HL-60 (cell line): Measurements from ENCODE around the gene GKN2.

Experiments used
- CTCF ChIP-seq: IDR thresholded peaks from one replicate; pipeline ENCODE4 v1.5.1; 2011; ENCODE audit warnings: low read length, control low read depth, inconsistent platforms; ENCODE audit not compliant: insufficient read depth
- POLR2AphosphoS5 ChIP-seq: IDR thresholded peaks from 2 replicates; pipeline ENCODE4 v1.6.1; 2012; ENCODE audit warnings: low read depth
- REST ChIP-seq: IDR thresholded peaks from 2 replicates; pipeline ENCODE4 v1.6.1; 2012; ENCODE audit warnings: low read depth; ENCODE audit not compliant: insufficient replicate concordance

DNA sequence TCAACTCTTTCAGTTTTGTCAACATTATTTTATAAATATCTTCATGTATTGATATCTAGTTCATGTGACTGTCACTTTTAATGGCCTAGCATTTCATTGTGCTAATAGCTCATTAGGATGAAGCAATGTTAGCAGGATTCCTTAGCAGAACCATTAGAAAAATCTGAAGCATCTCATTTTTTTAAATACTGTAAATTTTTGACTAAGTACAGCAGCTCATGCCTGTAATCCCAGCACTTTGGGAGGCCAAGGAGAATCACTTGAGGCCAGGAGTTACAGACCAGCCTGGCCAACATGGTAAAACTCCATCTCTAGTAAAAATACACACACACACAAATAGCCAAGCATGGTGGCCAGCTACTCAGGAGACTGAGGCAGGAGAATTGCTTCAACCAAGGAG lies 44.7 kb upstream of the GKN2 start:
- TF ChIP-seq CTCF (no peak), REST (no peak), POLR2AphosphoS5 (no peak)
